GM12864 (cell line): ENCODE data around the gene STRBP.
"Not testable (repeated sequence)": the region's sequence is repeated elsewhere in the genome, so short reads cannot be mapped to it uniquely, and the experiment has no call there.

Experiments
- DNase-seq: peaks from one replicate; pipeline ENCODE4 v3.0.0-alpha.2; 2011; ENCODE audit warnings: low read depth
- H3K4me3 ChIP-seq: 2 replicates; pipeline ENCODE4 v1.5.1; 2011; ENCODE audit warnings: mild to moderate bottlenecking, low read depth, low read length, control low read depth
- TF ChIP-seq, protein P1 (sequence below): IDR thresholded peaks from 2 replicates; pipeline ENCODE4 v1.5.1; 2011; ENCODE audit warnings: low read depth, mild to moderate bottlenecking, moderate library complexity, low read length, control low read depth, inconsistent platforms; ENCODE audit errors: missing control alignments

Gene STRBP

GRCh38 chr9:123218831-123219230, 49.6 kb downstream of the STRBP start:
- TF ChIP-seq, protein P1, sequence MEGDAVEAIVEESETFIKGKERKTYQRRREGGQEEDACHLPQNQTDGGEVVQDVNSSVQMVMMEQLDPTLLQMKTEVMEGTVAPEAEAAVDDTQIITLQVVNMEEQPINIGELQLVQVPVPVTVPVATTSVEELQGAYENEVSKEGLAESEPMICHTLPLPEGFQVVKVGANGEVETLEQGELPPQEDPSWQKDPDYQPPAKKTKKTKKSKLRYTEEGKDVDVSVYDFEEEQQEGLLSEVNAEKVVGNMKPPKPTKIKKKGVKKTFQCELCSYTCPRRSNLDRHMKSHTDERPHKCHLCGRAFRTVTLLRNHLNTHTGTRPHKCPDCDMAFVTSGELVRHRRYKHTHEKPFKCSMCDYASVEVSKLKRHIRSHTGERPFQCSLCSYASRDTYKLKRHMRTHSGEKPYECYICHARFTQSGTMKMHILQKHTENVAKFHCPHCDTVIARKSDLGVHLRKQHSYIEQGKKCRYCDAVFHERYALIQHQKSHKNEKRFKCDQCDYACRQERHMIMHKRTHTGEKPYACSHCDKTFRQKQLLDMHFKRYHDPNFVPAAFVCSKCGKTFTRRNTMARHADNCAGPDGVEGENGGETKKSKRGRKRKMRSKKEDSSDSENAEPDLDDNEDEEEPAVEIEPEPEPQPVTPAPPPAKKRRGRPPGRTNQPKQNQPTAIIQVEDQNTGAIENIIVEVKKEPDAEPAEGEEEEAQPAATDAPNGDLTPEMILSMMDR, result no peak
- DNase-seq, result no peak
- no peak overlapping the region for H3K4me3 ChIP-seq

DNA sequence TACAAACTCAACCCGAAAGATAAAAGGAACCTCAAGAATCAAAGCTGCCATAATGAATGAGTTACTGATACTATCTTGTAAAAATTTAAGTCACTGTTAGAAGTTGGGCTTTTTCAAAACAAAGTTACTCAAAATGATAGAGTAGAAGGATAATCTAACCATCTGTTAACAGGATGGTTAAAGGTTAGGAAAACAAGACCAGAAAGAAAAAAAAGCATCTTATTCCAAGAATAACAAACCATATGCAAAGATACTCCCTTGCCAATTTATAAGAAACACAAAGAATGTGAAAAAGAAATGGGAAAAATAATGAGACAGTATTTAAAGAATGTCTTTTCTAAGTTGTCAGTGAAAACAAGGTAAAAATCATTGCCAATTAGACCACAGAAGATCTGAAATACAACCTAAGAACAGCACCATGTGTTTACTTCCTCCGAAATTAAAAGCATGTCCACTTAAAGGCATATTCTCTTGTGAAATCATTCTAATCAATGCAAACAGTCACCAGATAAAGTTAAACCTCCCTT, 51.2 kb downstream of the STRBP start:
- no peak for DNase-seq
- TF ChIP-seq, protein P1, result no peak
- H3K4me3 ChIP-seq, result no peak overlapping the region

GRCh38 chr9:123216251-123216797, 52.1 kb downstream of the STRBP start:
- H3K4me3 ChIP-seq, result no peak overlapping the region
- TF ChIP-seq, protein P1, result no peak
- no peak for DNase-seq

DNA sequence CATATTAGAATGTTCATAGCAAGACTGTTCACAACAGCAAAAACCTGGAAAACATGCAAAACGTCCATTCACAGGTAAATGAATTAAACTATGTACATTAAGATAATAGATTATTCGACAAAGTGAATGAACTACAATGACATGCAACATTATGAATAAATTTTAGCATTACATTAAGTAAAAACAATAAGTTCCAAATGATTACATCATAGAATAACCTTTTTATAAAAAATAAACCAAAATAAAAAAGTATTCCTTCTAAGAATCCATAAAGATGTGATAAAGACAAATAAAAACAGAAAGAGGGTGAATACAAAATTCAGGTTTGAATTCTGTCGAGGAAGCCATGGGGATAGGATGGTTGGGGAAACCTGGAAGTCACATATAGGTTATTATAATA, 57.3 kb downstream of the STRBP start:
- no peak overlapping the region for H3K4me3 ChIP-seq
- TF ChIP-seq, protein P1, result no peak

DNA sequence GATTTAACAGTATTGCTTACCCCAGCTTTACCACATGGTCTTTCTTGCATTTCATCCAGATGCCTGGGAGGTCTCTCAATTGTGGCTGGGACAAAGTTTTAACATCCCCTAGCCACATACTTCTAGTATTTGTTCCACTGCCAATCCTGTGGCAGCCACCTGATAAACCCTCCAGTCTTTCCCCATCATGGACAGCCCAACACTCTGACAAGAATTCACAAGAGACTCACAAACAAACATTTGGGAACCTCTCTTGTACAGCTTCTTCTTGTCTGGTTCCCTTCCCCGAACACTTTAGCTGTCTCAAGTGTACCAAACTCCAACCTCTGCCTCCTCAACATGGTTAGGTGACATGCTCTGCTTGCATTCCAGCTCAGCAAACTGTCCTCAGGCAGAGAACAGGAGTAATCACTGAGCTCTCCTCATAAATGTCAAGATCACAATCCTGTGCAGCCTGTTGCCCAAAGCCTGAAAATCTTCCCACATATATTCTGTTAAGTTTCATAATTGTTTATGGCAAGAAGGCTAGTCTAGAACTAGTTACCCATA, 59.7 kb downstream of the STRBP start:
- no peak overlapping the region for H3K4me3 ChIP-seq
- no peak for DNase-seq
- TF ChIP-seq, protein P1, result no peak

More for the DNA sequence above, 57.3 kb downstream of the STRBP start:
- no peak for DNase-seq

DNA sequence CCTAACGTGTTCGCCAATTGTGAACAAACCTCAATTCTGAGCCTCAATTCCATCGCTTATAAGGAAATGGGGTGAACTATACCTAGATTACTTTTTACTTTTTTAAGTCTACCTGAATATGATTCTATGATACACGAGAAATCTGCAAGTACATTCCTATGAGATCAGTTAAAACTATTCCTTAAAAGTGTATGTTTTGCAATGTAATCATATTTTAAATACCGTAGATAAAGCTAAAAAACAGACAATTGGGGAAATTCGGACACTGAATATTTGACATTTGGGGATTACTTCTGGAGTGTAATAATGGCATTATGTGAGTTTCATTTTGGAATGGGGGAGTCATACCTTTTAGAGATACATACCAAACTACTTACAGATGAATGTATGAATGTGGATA, 62.3 kb downstream of the STRBP start:
- TF ChIP-seq, protein P1, result no peak
- DNase-seq, result no peak
- no peak overlapping the region for H3K4me3 ChIP-seq

DNA sequence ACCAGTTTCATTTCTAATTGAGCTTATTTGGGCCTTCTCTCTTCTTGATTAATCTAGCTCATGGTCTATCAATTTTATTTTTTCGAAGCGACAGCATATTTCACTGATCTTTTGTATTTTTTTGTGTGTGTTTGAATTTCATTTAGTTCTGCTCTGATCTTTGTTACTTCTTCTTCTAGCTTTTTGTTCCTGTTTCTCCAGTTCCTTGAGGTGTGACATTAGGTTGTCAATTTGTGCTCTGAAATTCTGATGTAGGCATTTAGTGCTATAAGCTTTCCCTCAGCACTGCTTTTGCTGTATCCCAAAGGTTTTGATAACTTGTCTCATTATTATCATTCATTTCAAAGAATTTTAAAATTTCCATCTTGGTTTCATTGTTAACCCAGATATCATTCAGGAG, 67.3 kb downstream of the STRBP start:
- H3K4me3 ChIP-seq, result no peak overlapping the region
- TF ChIP-seq, protein P1, result no peak
- no peak for DNase-seq

- DNase-seq, H3K4me3 ChIP-seq: not testable (repeated sequence)
Observed at GRCh38 chr9:123200469-123200868, 67.9 kb downstream of the STRBP start.
